MM.1S (cell line): ENCODE data around the gene DNAI1.

Source experiments
- DNase-seq: peaks from one replicate; pipeline ENCODE4 v3.0.0-alpha.2; 2015
- H2AFZ ChIP-seq: fragments of 300-600 bp; sonication (generic); 2 replicates; pipeline ENCODE4 v1.6.0; 2016; ENCODE audit warnings: antibody characterized with exemption, low read length
- H3F3A ChIP-seq: fragments of 300-600 bp; sonication (generic); 2 replicates; pipeline ENCODE4 v1.6.1; 2016; ENCODE audit warnings: mild to moderate bottlenecking, antibody characterized with exemption, low read length, moderate library complexity, mixed read lengths; ENCODE audit not compliant: insufficient read depth
- H3K27ac ChIP-seq: fragments of 300-600 bp; sonication (generic); 2 replicates; pipeline ENCODE4 v1.5.1; 2016; ENCODE audit warnings: mild to moderate bottlenecking, low read length
- H3K27me3 ChIP-seq: fragments of 300-600 bp; sonication (generic); replicated peaks from 2 replicates; pipeline ENCODE4 v1.6.0; 2016; ENCODE audit warnings: low read length; ENCODE audit not compliant: insufficient read depth
- H3K36me3 ChIP-seq: fragments of 300-600 bp; sonication (generic); replicated peaks from 2 replicates; pipeline ENCODE4 v1.6.1; 2016; ENCODE audit warnings: mild to moderate bottlenecking, low read length, mixed read lengths; ENCODE audit not compliant: insufficient read depth
- H3K4me1 ChIP-seq: fragments of 300-600 bp; sonication (generic); 2 replicates; pipeline ENCODE4 v1.6.1; 2016; ENCODE audit warnings: low read length, mixed read lengths
- H3K4me2 ChIP-seq: fragments of 300-600 bp; sonication (generic); 2 replicates; pipeline ENCODE4 v1.6.0; 2016; ENCODE audit warnings: low read depth, low read length
- H3K4me3 ChIP-seq: fragments of 300-600 bp; sonication (generic); 2 replicates; pipeline ENCODE4 v1.5.1; 2016; ENCODE audit warnings: low read length, mixed read lengths
- H3K79me2 ChIP-seq: fragments of 300-600 bp; sonication (generic); 2 replicates; pipeline ENCODE4 v1.6.1; 2016; ENCODE audit warnings: mixed run types, low read length, mixed read lengths
- H3K9ac ChIP-seq: fragments of 300-600 bp; sonication (generic); 2 replicates; pipeline ENCODE4 v1.6.1; 2016; ENCODE audit warnings: low read length, mixed read lengths
- H3K9me2 ChIP-seq: fragments of 300-600 bp; sonication (generic); replicated peaks from 2 replicates; pipeline ENCODE4 v1.6.1; 2016; ENCODE audit warnings: mild to moderate bottlenecking, low read length, mixed read lengths; ENCODE audit not compliant: insufficient read depth
- H3K9me3 ChIP-seq: fragments of 300-600 bp; sonication (generic); replicated peaks from 2 replicates; pipeline ENCODE4 v1.6.1; 2016; ENCODE audit warnings: mild to moderate bottlenecking, low read length, mixed read lengths; ENCODE audit not compliant: insufficient read depth
- H4K20me1 ChIP-seq: fragments of 300-600 bp; sonication (generic); 2 replicates; pipeline ENCODE4 v1.6.1; 2016; ENCODE audit warnings: mild to moderate bottlenecking, low read length, moderate library complexity, mixed read lengths; ENCODE audit not compliant: insufficient read depth
- EZH2 ChIP-seq: fragments of 300-600 bp; sonication (generic); optimal IDR thresholded peaks from 2 replicates; pipeline ENCODE3; 2017; ENCODE audit warnings: low read depth, mild to moderate bottlenecking, antibody characterized with exemption, low read length, mixed read lengths
- EZH2phosphoT487 ChIP-seq: fragments of 300-600 bp; sonication (generic); IDR thresholded peaks from 2 replicates; pipeline ENCODE4 v1.6.1; 2018; ENCODE audit warnings: antibody characterized with exemption, low read length
- TF ChIP-seq, protein P1 (sequence below): fragments of 300-600 bp; sonication (generic); IDR thresholded peaks from 2 replicates; pipeline ENCODE4 v1.5.1; 2016; ENCODE audit warnings: antibody characterized with exemption, low read length, mixed read lengths

Gene DNAI1

DNA sequence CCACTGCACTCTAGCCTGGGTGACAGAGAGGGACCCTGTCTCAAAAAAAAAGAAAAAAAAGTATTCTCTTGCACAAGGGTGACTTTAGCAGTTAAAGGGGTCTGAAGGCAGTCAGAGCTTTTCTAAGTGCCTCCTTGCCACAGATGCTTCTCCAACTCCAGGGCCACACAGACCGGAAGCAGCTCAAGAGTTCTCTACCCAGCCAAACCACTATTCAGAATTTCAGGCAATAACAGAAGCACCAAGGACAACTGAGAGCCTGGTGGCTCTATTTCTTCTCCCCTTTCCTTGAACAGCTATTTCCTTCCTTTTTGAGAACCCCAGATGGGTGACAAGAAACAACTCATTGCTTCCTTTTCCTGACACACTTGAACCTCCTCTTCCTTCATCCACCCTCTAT is 2.5 kb upstream of the DNAI1 start:
- peaks cover 68% of the 10 kb centered on the region for H3K79me2 ChIP-seq
- DNase-seq = no peak
- H3K36me3 ChIP-seq = no peaks in the 10 kb centered on the region
- H3K4me2 ChIP-seq = peak overlapping the region; percentile 74; the same call in 1 of the 2 replicates
- no peak overlapping the region for H3K4me3 ChIP-seq
- no peak overlapping the region for H2AFZ ChIP-seq
- no peaks in the 10 kb centered on the region; the same call in 1 of the 2 replicates for H4K20me1 ChIP-seq
- no peaks in the 10 kb centered on the region for H3F3A ChIP-seq
- TF ChIP-seq EZH2 (no peak), EZH2phosphoT487 (no peak)
- TF ChIP-seq, protein P1, sequence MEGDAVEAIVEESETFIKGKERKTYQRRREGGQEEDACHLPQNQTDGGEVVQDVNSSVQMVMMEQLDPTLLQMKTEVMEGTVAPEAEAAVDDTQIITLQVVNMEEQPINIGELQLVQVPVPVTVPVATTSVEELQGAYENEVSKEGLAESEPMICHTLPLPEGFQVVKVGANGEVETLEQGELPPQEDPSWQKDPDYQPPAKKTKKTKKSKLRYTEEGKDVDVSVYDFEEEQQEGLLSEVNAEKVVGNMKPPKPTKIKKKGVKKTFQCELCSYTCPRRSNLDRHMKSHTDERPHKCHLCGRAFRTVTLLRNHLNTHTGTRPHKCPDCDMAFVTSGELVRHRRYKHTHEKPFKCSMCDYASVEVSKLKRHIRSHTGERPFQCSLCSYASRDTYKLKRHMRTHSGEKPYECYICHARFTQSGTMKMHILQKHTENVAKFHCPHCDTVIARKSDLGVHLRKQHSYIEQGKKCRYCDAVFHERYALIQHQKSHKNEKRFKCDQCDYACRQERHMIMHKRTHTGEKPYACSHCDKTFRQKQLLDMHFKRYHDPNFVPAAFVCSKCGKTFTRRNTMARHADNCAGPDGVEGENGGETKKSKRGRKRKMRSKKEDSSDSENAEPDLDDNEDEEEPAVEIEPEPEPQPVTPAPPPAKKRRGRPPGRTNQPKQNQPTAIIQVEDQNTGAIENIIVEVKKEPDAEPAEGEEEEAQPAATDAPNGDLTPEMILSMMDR = no peak
- no peaks in the 10 kb centered on the region for H3K27me3 ChIP-seq
- H3K4me1 ChIP-seq = peaks cover 23% of the 10 kb centered on the region
- H3K9me2 ChIP-seq = no peaks in the 10 kb centered on the region
- no peaks in the 10 kb centered on the region for H3K9me3 ChIP-seq
- no peak overlapping the region for H3K9ac ChIP-seq
- H3K27ac ChIP-seq = no peak overlapping the region

DNA sequence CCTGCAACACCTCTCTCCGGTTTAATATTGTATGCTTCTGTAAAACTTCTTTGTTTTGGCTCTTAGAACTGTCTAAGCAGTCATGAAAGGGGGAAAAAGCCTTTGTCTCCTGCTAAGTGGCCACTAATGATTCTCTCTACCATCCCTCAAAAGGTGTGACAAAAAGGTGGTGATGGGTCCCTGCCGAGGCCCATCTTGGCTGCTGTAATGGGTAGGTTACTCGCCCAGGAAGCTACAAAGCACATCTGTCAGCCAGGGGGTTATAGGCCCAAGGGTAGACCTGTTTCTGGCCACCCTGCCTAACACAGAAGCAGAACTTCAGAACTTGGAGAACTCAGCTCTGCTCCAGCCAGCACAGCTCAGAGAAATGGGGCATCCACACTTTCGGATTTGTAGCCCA is 1.9 kb upstream of the DNAI1 start:
- Histone ChIP-seq H3K4me2 (peak overlapping the region; percentile 74; the same call in 1 of the 2 replicates), H4K20me1 (no peaks in the 10 kb centered on the region; the same call in 1 of the 2 replicates), H3K79me2 (peaks cover 62% of the 10 kb centered on the region), H3K9me2 (no peaks in the 10 kb centered on the region), H3K4me3 (no peak overlapping the region), H3K36me3 (no peaks in the 10 kb centered on the region), H3K4me1 (peaks cover 23% of the 10 kb centered on the region), H3K27ac (no peak overlapping the region), H3K27me3 (no peaks in the 10 kb centered on the region), H3K9ac (no peak overlapping the region), H2AFZ (no peak overlapping the region), H3K9me3 (no peaks in the 10 kb centered on the region), H3F3A (no peaks in the 10 kb centered on the region)
- TF ChIP-seq, protein P1 = no peak
- TF ChIP-seq EZH2phosphoT487 (no peak), EZH2 (no peak)
- no peak for DNase-seq

DNA sequence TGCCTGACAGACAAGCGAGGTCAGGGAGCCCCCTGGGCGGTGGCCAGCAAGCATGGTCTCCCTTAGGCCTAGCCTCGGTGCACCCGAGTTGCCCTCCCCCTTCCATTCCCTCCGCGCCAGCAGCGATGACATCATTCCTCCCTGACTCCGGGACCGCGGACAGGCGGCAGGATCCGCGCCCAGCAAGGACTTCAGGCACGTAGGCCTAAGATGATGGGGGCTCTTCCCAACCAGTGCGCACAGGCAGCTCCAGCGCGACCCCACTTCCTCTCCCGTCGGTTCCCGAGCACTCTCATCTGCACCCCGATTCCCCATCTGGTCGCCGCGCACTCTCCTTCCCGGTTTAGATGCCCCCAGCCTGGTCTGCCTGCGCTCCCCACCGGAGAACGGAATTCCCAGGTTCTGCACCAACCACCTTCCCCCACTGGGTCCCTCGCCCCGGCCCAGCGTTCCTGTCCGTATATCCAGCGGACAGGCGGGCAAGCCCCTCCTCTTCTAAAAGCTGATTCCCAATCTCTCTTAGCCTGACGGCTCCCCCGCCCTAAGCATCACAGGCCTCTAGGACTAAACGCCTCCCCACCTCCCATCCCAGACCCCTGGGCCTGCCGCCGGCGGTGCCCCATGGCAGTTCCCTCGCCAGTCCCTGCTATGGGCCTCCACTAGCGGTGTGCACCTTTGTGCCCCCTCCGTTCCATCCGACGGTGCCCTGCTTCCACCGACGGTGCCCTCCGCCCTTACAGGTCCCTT is 1.2 kb upstream of the DNAI1 start:
- DNase-seq = no peak
- Histone ChIP-seq H3K9me3 (no peaks in the 10 kb centered on the region), H3K36me3 (no peaks in the 10 kb centered on the region), H3F3A (no peaks in the 10 kb centered on the region), H3K4me1 (peaks cover 23% of the 10 kb centered on the region), H3K4me2 (peak overlapping the region; percentile 74), H3K27ac (no peak overlapping the region), H3K9ac (peak overlapping the region; percentile 72), H3K4me3 (peak overlapping the region; percentile 90), H3K27me3 (no peaks in the 10 kb centered on the region), H4K20me1 (no peaks in the 10 kb centered on the region; the same call in 1 of the 2 replicates), H3K9me2 (no peaks in the 10 kb centered on the region), H2AFZ (no peak overlapping the region), H3K79me2 (peaks cover 55% of the 10 kb centered on the region)
- TF ChIP-seq EZH2phosphoT487 (no peak), EZH2 (no peak)
- TF ChIP-seq, protein P1 = no peak
